T follicular helper cell (primary cell): ENCODE results near the gene NFIX.

ENCODE experiments used
- DNase-seq: peaks from one replicate; pipeline ENCODE4 v3.0.0-alpha.2; 2020; ENCODE audit warnings: low read depth

The NFIX gene

GRCh38 chr19:13073263-13073662, 78.0 kb downstream of the NFIX start:
- DNase-seq = no peak

DNA sequence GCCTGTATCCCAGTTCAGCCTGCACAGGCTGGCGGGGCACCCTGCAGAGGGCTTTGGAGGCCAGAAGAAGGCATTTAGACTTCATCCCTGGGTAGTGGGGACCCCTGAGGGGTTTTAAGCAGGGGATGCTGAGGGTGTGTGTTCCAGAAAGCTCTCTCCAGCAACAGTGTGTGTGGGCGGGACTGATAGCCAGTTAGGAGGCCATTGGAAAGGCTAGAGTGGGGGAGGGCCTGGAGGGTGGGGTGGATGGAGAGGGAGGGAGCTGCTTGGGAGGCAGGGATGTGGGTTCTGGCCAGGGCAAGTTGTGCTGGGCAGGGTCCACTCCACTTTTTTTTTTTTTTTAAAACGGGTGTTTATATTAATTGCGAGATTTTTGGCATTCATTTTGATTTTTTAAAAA, 79.1 kb downstream of the NFIX start:
- no peak for DNase-seq

DNA sequence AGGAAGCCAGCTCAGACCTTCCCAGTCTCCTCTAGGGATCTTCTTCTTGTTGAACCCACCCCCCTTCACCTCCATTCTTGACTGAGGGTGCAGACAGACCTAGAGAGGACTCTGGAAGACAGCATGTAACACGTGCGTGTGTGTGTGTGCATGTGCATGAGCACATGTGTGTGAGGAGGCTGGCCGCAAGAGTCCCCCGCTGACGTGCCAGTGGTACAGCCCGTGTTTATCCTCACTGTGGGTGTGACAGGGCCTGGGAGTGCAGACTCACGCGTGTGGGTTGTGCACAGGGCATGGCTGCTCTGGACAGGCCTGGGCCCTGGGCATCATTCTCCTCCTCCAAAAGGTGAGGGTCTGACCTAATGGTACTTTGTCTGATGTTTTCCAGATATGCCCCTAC, 81.0 kb downstream of the NFIX start:
- DNase-seq = no peak

GRCh38 chr19:13076787-13077186, 81.5 kb downstream of the NFIX start:
- DNase-seq = no peak

DNA sequence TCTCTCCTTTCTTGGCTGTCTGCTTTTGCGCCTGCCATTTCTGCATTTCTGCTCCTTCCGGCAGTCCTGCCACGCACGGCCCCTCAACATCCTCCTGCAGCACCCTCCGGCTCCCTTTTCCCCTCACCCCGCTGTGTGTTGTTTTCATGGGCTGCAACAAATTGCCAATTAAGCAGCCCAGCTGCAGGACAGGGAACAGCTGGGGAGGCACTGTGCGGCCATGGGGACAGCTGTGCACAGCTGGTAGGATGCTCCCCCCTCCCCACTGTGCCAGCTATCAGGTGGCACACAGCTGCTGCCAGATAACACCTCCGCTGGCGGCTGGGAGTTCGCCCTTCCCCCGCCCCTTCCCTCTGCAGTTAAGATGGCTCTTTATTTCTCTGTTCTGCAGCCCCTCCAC, 82.0 kb downstream of the NFIX start:
- no peak for DNase-seq

- DNase-seq = no peak
Observed at GRCh38 chr19:13078381-13078780, 83.1 kb downstream of the NFIX start.

- DNase-seq = no peak
Observed at GRCh38 chr19:13078897-13079541, 83.7 kb downstream of the NFIX start.

DNA sequence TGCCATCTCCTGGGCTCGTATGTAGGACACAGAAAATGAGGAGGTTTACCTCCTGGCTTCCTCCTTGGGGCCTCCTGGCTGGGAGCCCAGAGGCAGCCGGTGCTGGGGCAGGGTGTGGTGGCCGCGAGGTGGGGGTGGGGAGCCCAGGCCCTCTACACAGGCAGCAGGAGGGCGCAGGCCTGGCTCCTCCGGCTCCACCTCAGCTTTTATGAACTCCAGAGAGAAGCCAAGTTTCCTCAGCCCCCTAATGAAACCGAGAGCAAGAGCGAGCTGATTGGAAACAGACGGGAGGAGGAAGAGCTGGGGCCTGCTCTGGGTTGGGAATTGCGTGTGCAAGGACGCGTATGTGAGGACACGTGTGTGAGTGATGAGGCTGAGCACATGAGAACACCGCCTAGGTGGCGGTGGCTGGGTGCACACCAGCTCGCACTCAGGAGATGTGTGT, 84.3 kb downstream of the NFIX start:
- DNase-seq = no peak

GRCh38 chr19:13082192-13083007, 87.1 kb downstream of the NFIX start:
- no peak for DNase-seq

- DNase-seq = no peak
Observed at GRCh38 chr19:13083008-13083404, 87.7 kb downstream of the NFIX start.

- no peak for DNase-seq
Observed at GRCh38 chr19:13083627-13084026, 88.4 kb downstream of the NFIX start.

DNA sequence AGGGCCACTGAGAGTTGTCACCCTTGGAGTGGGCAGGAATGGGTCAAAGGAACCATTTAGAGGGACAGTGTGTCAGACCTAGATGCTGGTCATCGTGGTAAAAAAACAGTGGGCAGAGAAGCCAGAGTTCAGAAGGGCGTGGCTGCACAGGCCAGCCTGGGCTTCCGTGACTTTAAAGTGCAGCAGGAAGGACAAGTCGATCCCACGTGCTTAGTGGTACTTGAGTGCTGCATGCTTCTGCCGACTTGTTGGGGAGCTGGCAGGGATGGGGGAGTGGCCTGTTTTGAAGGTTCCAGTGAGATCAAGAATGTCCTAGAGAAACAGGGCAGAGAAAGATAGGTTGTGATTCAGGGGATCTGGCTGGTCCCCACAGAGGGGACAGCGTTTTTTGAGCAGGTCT, 90.4 kb downstream of the NFIX start:
- no peak for DNase-seq

- no peak for DNase-seq
Observed at GRCh38 chr19:13086341-13086740, 91.1 kb downstream of the NFIX start.

DNA sequence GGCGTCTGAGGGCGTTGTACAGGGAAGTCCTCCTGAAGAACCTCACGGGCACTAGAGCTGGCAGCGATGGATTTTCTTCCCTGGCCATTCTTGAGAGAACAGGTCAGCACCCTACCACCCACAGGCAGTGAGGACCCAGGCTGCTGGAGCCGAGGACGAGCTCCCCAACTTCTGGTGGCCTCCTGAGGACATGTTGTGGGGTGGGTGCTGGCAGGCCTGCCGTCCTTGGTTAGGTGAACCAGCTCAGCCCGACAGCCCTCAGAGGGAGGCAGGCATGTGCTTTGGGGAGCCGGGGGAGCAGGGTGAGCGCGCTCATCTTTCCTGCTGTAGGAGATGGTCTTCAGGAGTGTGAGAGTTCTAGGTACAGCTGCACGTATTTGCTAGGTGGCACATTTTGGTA, 92.0 kb downstream of the NFIX start:
- DNase-seq = no peak

GRCh38 chr19:13087795-13088537, 92.7 kb downstream of the NFIX start:
- no peak for DNase-seq

- DNase-seq = no peak
Observed at GRCh38 chr19:13089139-13089856, 94.0 kb downstream of the NFIX start.

- DNase-seq = no peak
Observed at GRCh38 chr19:13089857-13090507, 94.7 kb downstream of the NFIX start.

DNA sequence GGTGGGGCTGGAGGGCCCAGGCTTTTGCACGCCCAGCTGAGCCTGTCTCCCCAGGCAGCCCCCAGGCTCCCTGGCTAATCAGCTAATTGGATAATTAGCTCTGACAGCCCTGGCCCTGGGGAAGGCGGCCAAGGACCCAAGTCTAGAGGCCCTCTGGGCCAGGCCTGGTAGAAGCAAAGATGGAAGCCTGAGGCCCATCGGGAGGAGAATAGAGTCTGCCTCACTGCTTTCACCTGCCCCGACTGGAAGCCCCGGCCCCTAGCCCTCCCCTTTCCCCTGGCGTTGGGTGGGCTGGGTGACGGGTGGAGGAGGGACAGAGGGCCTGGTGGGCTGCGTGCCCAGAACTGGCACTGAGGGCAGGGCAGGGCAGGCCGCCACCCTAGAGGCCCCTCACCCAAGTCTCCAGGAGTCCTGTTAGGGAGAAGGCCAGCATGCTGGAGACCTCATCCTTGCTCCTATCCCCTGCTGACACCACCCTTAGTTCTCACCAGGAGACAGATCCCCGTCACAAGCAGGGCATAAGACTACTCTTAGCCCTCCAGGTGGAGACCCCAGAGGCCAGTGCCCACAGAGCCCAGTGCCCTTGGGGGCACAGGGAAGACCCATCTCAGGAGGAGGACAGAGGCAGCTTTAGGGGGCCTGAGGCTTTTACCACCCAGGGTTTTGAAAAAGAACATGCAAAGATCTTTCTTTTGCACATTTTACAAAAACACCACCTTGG, 95.4 kb downstream of the NFIX start:
- no peak for DNase-seq

- no peak for DNase-seq
Observed at GRCh38 chr19:13091400-13092157, 96.3 kb downstream of the NFIX start.

DNA sequence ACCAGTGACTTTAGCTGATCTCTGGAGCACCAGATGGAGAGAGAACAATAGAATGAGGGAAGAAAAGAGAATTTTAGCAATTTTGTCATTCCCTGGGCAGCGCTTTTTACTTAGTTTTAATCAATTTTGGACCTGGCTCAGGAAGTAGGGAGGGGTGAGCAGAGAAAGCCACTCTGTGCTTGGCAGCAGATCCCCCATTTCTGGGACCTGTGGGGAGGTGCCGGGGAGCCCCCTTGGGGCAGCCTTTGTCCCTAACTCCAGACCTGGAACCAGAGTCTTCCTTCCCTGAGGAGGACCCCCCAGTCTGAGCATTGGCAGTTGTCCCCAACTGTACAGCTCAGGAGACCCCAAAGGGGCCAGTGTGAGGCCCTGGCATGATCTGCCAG, 96.9 kb downstream of the NFIX start:
- no peak for DNase-seq
